22Rv1 (cell line): Measurements from ENCODE around the gene NUAK1.

ENCODE experiments used
- H3K27ac ChIP-seq: fragments of 450-650 bp; 2 replicates; pipeline ENCODE4 v1.5.1; 2017
- CTCF ChIP-seq: fragments of 450-650 bp; IDR thresholded peaks from 2 replicates; pipeline ENCODE4 v1.5.1; 2017; ENCODE audit warnings: mild to moderate bottlenecking
- ZFX ChIP-seq: fragments of 450-650 bp; IDR thresholded peaks from 2 replicates; pipeline ENCODE4 v1.6.1; 2017; ENCODE audit warnings: antibody characterized with exemption, borderline replicate concordance

The NUAK1 gene

GRCh38 chr12:106088246-106088808 is 50.4 kb downstream of the NUAK1 start:
- TF ChIP-seq ZFX (no peak), CTCF (no peak)
- H3K27ac ChIP-seq: no peak overlapping the region

- TF ChIP-seq CTCF (no peak), ZFX (no peak)
- no peak overlapping the region for H3K27ac ChIP-seq
These were observed 52.1 kb downstream of the NUAK1 start for GRCh38 chr12:106086696-106087095.

GRCh38 chr12:106085213-106085612 is 53.5 kb downstream of the NUAK1 start:
- H3K27ac ChIP-seq: no peak overlapping the region
- TF ChIP-seq ZFX (no peak), CTCF (no peak)

- no peak overlapping the region for H3K27ac ChIP-seq
- TF ChIP-seq ZFX (no peak), CTCF (no peak)
These were observed 54.0 kb downstream of the NUAK1 start for GRCh38 chr12:106084759-106085158.

GRCh38 chr12:106084014-106084671 is 54.6 kb downstream of the NUAK1 start:
- no peak overlapping the region for H3K27ac ChIP-seq
- TF ChIP-seq ZFX: no peak
- no peak for TF ChIP-seq CTCF

GRCh38 chr12:106082216-106083175 is 56.3 kb downstream of the NUAK1 start:
- H3K27ac ChIP-seq: no peak overlapping the region
- TF ChIP-seq CTCF (no peak), ZFX (no peak)
